CD4-positive, alpha-beta T cell treated with Interleukin-2 at 100 ng/mL for 4 hours (primary cell): ENCODE data around the gene ANO3.

Experiments
- DNase-seq: peaks from one replicate; pipeline ENCODE4 v3.0.0-alpha.2; 2020; ENCODE audit warnings: low spot score

ANO3 gene

DNA sequence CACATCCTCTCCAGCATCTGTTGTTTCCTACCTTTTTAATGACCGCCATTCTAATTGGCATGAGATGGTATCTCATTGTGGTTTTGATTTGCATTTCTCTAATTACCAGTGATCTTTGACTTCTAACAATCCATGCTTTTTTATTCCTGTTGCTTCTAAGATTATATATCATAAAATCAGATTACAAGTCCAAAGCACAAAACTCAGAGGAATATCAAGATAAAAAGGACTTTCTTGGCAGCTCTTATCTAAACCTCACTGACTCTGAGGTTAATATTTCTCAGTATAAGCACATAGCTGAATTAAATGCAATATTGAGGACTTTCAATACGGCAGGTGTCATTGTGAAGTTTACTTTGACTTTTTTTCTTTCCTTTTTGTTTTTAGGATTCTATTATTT is 378.6 kb downstream of the ANO3 start:
- DNase-seq = no peak

DNA sequence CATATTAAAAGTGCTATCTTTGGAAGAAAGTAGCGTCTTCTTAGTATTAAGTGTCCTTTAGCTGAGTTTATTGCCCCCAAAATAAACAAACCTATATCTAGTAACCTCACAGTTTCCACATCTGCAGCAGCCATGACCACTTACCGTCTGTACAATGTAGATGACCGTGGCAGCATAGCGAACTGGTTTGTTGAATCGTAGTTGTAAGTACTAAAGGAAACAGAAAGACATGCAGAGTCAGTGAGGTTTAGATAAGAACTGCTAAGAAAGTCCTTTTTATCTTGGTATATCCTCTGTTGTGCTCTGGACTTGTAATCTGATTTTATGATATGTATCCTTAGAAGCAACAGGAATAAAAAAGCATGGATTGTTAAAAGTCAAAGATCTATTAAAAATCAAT is 380.6 kb downstream of the ANO3 start:
- DNase-seq = no peak
